ENCODE measurements around the gene IL36A. TPM values are rescaled to one million over a fixed set of nuclear protein-coding genes. Genes with fewer than 3 reads are reported as not detected.

IL36A gene
- total RNA-seq, 3 donors from 2014 or later (not counting 1 experiment from before 2014, with no cell fraction given) = not detected

GRCh38 chr2:113050921-113051895, 45.9 kb downstream of the IL36A start:
- intact Hi-C loops (cut with micrococcal nuclease) = no loop called here
- no peak for TF ChIP-seq CTCF (IDR thresholded peaks at IDR 0.05)
- Mint-ChIP-seq H3K27ac (no peak overlapping the region), H3K27me3 (ENCODE audit: low read depth in 2 of 2) (peaks cover 16 to 39% of the 10 kb centered on the region in 2 donors), H3K36me3 (peaks cover 7% of the 10 kb centered on the region), H3K4me1 (peaks cover 9% of the 10 kb centered on the region in 2 donors), H3K9me3 (no peaks in the 10 kb centered on the region), H3K4me3 (no peak overlapping the region)
- Histone ChIP-seq H3K9me3 (ENCODE audit: control insufficient read depth, insufficient read depth, low read length) (peaks cover 7% of the 10 kb centered on the region), H3K36me3 (ENCODE audit: control insufficient read depth, insufficient read depth, low read length) (no peaks in the 10 kb centered on the region), H3K4me3 (ENCODE audit: low read length) (no peak overlapping the region), H3K27me3 (ENCODE audit: control insufficient read depth, insufficient read depth, low read length) (peaks cover 3% of the 10 kb centered on the region), H3K27ac (ENCODE audit: low read length) (no peak overlapping the region), H3K4me1 (ENCODE audit: control insufficient read depth, insufficient read depth, low read length) (no peaks in the 10 kb centered on the region)
- DNase-seq (no peak), ATAC-seq (no peak)
- WGBS (ENCODE audit: insufficient coverage) = 94% methylated on average over 38 of the region's 38 CpGs

- H3K27ac ChIP-seq (ENCODE audit: low read length) = no peak within 1 kb of the TSS
- peaks cover 8% of the 10 kb centered on the region for H3K9me3 ChIP-seq (ENCODE audit: control insufficient read depth, insufficient read depth, low read length)
- no peak within 1 kb of the TSS for H3K4me3 ChIP-seq (ENCODE audit: low read length)
- Mint-ChIP-seq H3K4me3 (no peak within 1 kb of the TSS), H3K27me3 (ENCODE audit: low read depth in 2 of 2) (peaks cover 19 to 39% of the 10 kb centered on the region in 2 donors), H3K4me1 (peaks cover 9% of the 10 kb centered on the region in 2 donors), H3K36me3 (peaks cover 7% of the 10 kb centered on the region), H3K9me3 (no peaks in the 10 kb centered on the region), H3K27ac (no peak within 1 kb of the TSS)
- 94% methylated on average over 4 of the region's 6 CpGs for WGBS (ENCODE audit: insufficient coverage)
- H3K36me3 ChIP-seq (ENCODE audit: control insufficient read depth, insufficient read depth, low read length) = no peaks in the 10 kb centered on the region
- no peaks in the 10 kb centered on the region for H3K4me1 ChIP-seq (ENCODE audit: control insufficient read depth, insufficient read depth, low read length)
- intact Hi-C loops (cut with micrococcal nuclease) = no loop called here
- TF ChIP-seq CTCF (IDR thresholded peaks at IDR 0.05) = no peak
- ATAC-seq = no peak
- H3K27me3 ChIP-seq (ENCODE audit: control insufficient read depth, insufficient read depth, low read length) = peaks cover 3% of the 10 kb centered on the region
- no peak for DNase-seq
These were observed 47.2 kb downstream of the IL36A start, which contains the start of gene IL36B for GRCh38 chr2:113052396-113052917. TSS of gene IL36B (minus strand) at chr2:113052867.

GRCh38 chr2:113053666-113054065, 48.4 kb downstream of the IL36A start:
- H3K27me3 Mint-ChIP-seq (ENCODE audit: low read depth in 2 of 2) = peaks cover 19 to 41% of the 10 kb centered on the region in 2 donors
- no peak overlapping the region for H3K4me3 Mint-ChIP-seq
- H3K9me3 ChIP-seq (ENCODE audit: control insufficient read depth, insufficient read depth, low read length) = peaks cover 8% of the 10 kb centered on the region
- intact Hi-C loops (cut with micrococcal nuclease) = no loop called here
- no peak overlapping the region for H3K27ac Mint-ChIP-seq
- peaks cover 9% of the 10 kb centered on the region in 2 donors for H3K4me1 Mint-ChIP-seq
- H3K27ac ChIP-seq (ENCODE audit: low read length) = no peak overlapping the region
- no peak overlapping the region for H3K4me3 ChIP-seq (ENCODE audit: low read length)
- no peaks in the 10 kb centered on the region for H3K36me3 ChIP-seq (ENCODE audit: control insufficient read depth, insufficient read depth, low read length)
- H3K9me3 Mint-ChIP-seq = no peaks in the 10 kb centered on the region
- TF ChIP-seq CTCF (IDR thresholded peaks at IDR 0.05) = no peak
- H3K27me3 ChIP-seq (ENCODE audit: control insufficient read depth, insufficient read depth, low read length) = peaks cover 3% of the 10 kb centered on the region
- DNase-seq = no peak
- no peaks in the 10 kb centered on the region for H3K4me1 ChIP-seq (ENCODE audit: control insufficient read depth, insufficient read depth, low read length)
- H3K36me3 Mint-ChIP-seq = peaks cover 7% of the 10 kb centered on the region
- 94% methylated on average over 2 of the region's 3 CpGs for WGBS (ENCODE audit: insufficient coverage)
- ATAC-seq = peak in 2 of 3 donors; percentile 24 to 42
